Spleen (tissue), 7 donors: Measurements from ENCODE around the gene TTLL3.

ENCODE experiments used
- CTCF ChIP-seq, 11 experiments: fragments of 200-600 bp in 7 of 11; fragments of 450-650 bp in 4 of 11; sonication (generic) in 4 of 11; IDR thresholded peaks in 8 of 11; conservative IDR thresholded peaks in 3 of 11; 1 replicate in 7 of 11; 2 replicates in 4 of 11; pipeline versions ENCODE4 v1.4.0 to v1.8.0; 2016 to 2021; ENCODE audit warnings: antibody characterized with exemption in 11 of 11, inconsistent platforms in 4 of 11, mild to moderate bottlenecking in 1 of 11
- POLR2A ChIP-seq, 3 donors: fragments of 450-650 bp; IDR thresholded peaks; one replicate each; pipeline ENCODE4 v1.5.1; 2017; ENCODE audit warnings: antibody characterized with exemption in 3 of 3, mild to moderate bottlenecking in 1 of 3
- POLR2AphosphoS5 ChIP-seq, 3 donors: sonication (generic); formaldehyde crosslinking; IDR thresholded peaks; one replicate each; pipeline ENCODE4 v1.5.1; 2017; ENCODE audit warnings: antibody characterized with exemption in 3 of 3
- donor health status: DM: no; HTN: no; CAD: no; lungs with moderate emphysema.
- donor health status: DM: no; HTN: no; CAD: no.
- donor health status: DM: no; HTN: no; CAD: no.

- TF ChIP-seq CTCF (IDR thresholded peaks at IDR 0.05 in 8 of 11, conservative IDR thresholded peaks at IDR 0.05 in 3 of 11) (no peak), POLR2A (IDR thresholded peaks at IDR 0.05) (no peak), POLR2AphosphoS5 (IDR thresholded peaks at IDR 0.05) (no peak)
These were observed 25.1 kb upstream of the TTLL3 start for GRCh38 chr3:9784965-9785364.
